WTC11 (cell line): ENCODE results near the gene CRADD. TPM values are rescaled to one million over a fixed set of nuclear protein-coding genes. Genes with fewer than 3 reads are reported as not detected.
A peak's percentile ranks its signal among the peaks of the same experiment; 100 is the strongest.

Experiments used
- ATAC-seq: fragments of 200-7000 bp; cut with Tn5 transposase; 2 replicates; pipeline ENCODE4 v1.10.0; 2021; ENCODE audit warnings: mild to moderate bottlenecking, moderate library complexity
- Bru-seq: library from RNA; stranded (reverse); fragments of 400-500 nt; gene quantifications from one replicate; lab custom pipeline; 2021; lab: Mats Ljungman, UMichigan
- CTCF ChIA-PET: fragments of 300-600 bp; sonication (Branson Sonifier 250); formaldehyde crosslinking; loops from one replicate; lab custom pipeline; 2021; ENCODE audit warnings: antibody characterized with exemption; lab: Charles Lee
- POLR2A ChIA-PET: fragments of 350-600 bp; sonication (Branson Sonifier 250); formaldehyde crosslinking; loops from one replicate; lab custom pipeline; 2021; ENCODE audit warnings: antibody characterized with exemption; lab: Charles Lee
- DNase-seq: peaks from one replicate; pipeline ENCODE4 v3.0.0; 2021; ENCODE audit warnings: low spot score
- H3K27ac Mint-ChIP-seq: 2 replicates; pipeline ENCODE4 v1.8.0; 2021; ENCODE audit warnings: mixed read lengths
- H3K27me3 Mint-ChIP-seq: 2 replicates; pipeline ENCODE4 v1.8.0; 2021; ENCODE audit warnings: low read depth, mild to moderate bottlenecking, moderate library complexity, mixed read lengths
- H3K36me3 Mint-ChIP-seq: 2 replicates; pipeline ENCODE4 v1.8.0; 2021; ENCODE audit warnings: mixed read lengths
- H3K4me1 Mint-ChIP-seq: 2 replicates; pipeline ENCODE4 v1.8.0; 2022; ENCODE audit warnings: mixed read lengths
- H3K4me3 Mint-ChIP-seq: 2 replicates; pipeline ENCODE4 v1.8.0; 2021; ENCODE audit warnings: mild to moderate bottlenecking, moderate library complexity, mixed read lengths
- H3K9me3 Mint-ChIP-seq: 2 replicates; pipeline ENCODE4 v1.8.0; 2021; ENCODE audit warnings: mixed read lengths
- CREM ChIP-seq: sonication (generic); formaldehyde crosslinking; IDR thresholded peaks from 2 replicates; pipeline ENCODE4 v1.8.1; 2022; ENCODE audit warnings: mild to moderate bottlenecking, missing genetic modification reagents, moderate library complexity
- FOXK1 ChIP-seq: sonication (generic); formaldehyde crosslinking; IDR thresholded peaks from 2 replicates; pipeline ENCODE4 v1.8.0; 2022; ENCODE audit warnings: mild to moderate bottlenecking, moderate library complexity, missing genetic modification reagents
- GABPB1 ChIP-seq: sonication (generic); formaldehyde crosslinking; IDR thresholded peaks from 2 replicates; pipeline ENCODE4 v1.8.1; 2023; ENCODE audit warnings: mild to moderate bottlenecking, missing genetic modification reagents
- GTF2I ChIP-seq: fragments of 250-450 bp; sonication (Bioruptor Pico); conservative IDR thresholded peaks from 2 replicates; pipeline ENCODE4 v1.4.0; 2021; ENCODE audit warnings: mild to moderate bottlenecking
- MYBL2 ChIP-seq: sonication (generic); formaldehyde crosslinking; IDR thresholded peaks from 2 replicates; pipeline ENCODE4 v1.8.1; 2023; ENCODE audit warnings: mild to moderate bottlenecking, moderate library complexity, missing genetic modification reagents
- SP1 ChIP-seq: sonication (generic); formaldehyde crosslinking; conservative IDR thresholded peaks from 2 replicates; pipeline ENCODE4 v1.8.1; 2022; ENCODE audit warnings: missing genetic modification reagents
- ZNF396 ChIP-seq: fragments of 250-450 bp; sonication (Bioruptor Pico); IDR thresholded peaks from 2 replicates; pipeline ENCODE4 v1.8.0; 2021; ENCODE audit warnings: mild to moderate bottlenecking, moderate library complexity, borderline replicate concordance
- ZNF671 ChIP-seq: fragments of 250-450 bp; sonication (Bioruptor Pico); IDR thresholded peaks from 2 replicates; pipeline ENCODE4 v1.8.0; 2021; ENCODE audit warnings: mild to moderate bottlenecking
- long read RNA-seq, 3 experiments: library from RNA in 1 of 3; library from capped mRNA in 1 of 3; library from polyadenylated mRNA in 1 of 3; unstranded in 2 of 3; stranded (forward) in 1 of 3; transcript quantifications; one replicate each; pipeline ENCODE4 v2.0.0, GENCODE V29; 2021
- total RNA-seq: library from RNA; stranded (reverse); gene quantifications from 3 replicates; pipeline ENCODE4 v1.2.3, GENCODE V29; 2021
- TF ChIP-seq, protein P1 (sequence below): sonication (generic); formaldehyde crosslinking; IDR thresholded peaks from 2 replicates; pipeline ENCODE4 v1.8.1; 2022; ENCODE audit warnings: low read depth, missing genetic modification reagents, borderline replicate concordance
- TF ChIP-seq, protein P2 (sequence below): fragments of 250-450 bp; sonication (Bioruptor Pico); IDR thresholded peaks from 2 replicates; pipeline ENCODE4 v1.9.0; 2021; ENCODE audit warnings: mild to moderate bottlenecking
- TF ChIP-seq, protein P3 (sequence below): sonication (generic); formaldehyde crosslinking; IDR thresholded peaks from 2 replicates; pipeline ENCODE4 v1.8.1; 2022; ENCODE audit warnings: missing genetic modification reagents, borderline replicate concordance
- TF ChIP-seq, protein P4 (sequence below): fragments of 250-450 bp; sonication (Bioruptor Pico); IDR thresholded peaks from 2 replicates; pipeline ENCODE4 v1.8.0; 2021; ENCODE audit warnings: mild to moderate bottlenecking
- TF ChIP-seq, protein P5 (sequence below): sonication (generic); formaldehyde crosslinking; IDR thresholded peaks from 2 replicates; pipeline ENCODE4 v1.8.1; 2022; ENCODE audit warnings: mild to moderate bottlenecking, moderate library complexity, missing genetic modification reagents
- TF ChIP-seq, protein P6 (sequence below): sonication (generic); formaldehyde crosslinking; IDR thresholded peaks from 2 replicates; pipeline ENCODE4 v1.8.1; 2023; ENCODE audit warnings: mild to moderate bottlenecking, moderate library complexity, missing genetic modification reagents

Gene CRADD
- total RNA-seq (7.1 to 11.6 TPM (median 9.1 TPM) in 3 replicates), Bru-seq, nascent RNA (percentile 55 among the genes with signal in this experiment)
- long read RNA-seq, experiment 1, transcript CRADD-201 (3 exons, 1,169 nt): major isoform, 14 of 18 reads
- long read RNA-seq, experiment 1, partial matches to known transcripts: 1 of 18 reads
- long read RNA-seq, experiment 1, other reads (novel, unspliced or antisense): 2 of 18 reads
- long read RNA-seq, experiment 2, transcript CRADD-201 (3 exons, 1,169 nt): major isoform, 7 of 14 reads
- long read RNA-seq, experiment 2, partial matches to known transcripts: 5 of 14 reads
- long read RNA-seq, experiment 2, other reads (novel, unspliced or antisense): 1 of 14 reads
- long read RNA-seq, experiment 3, transcript CRADD-201 (3 exons, 1,169 nt): major isoform, 5 of 6 reads
- long read RNA-seq, experiment 3, partial matches to known transcripts: 1 of 6 reads
- long read RNA-seq, experiment 3, other reads (novel, unspliced or antisense): 0 of 6 reads

DNA sequence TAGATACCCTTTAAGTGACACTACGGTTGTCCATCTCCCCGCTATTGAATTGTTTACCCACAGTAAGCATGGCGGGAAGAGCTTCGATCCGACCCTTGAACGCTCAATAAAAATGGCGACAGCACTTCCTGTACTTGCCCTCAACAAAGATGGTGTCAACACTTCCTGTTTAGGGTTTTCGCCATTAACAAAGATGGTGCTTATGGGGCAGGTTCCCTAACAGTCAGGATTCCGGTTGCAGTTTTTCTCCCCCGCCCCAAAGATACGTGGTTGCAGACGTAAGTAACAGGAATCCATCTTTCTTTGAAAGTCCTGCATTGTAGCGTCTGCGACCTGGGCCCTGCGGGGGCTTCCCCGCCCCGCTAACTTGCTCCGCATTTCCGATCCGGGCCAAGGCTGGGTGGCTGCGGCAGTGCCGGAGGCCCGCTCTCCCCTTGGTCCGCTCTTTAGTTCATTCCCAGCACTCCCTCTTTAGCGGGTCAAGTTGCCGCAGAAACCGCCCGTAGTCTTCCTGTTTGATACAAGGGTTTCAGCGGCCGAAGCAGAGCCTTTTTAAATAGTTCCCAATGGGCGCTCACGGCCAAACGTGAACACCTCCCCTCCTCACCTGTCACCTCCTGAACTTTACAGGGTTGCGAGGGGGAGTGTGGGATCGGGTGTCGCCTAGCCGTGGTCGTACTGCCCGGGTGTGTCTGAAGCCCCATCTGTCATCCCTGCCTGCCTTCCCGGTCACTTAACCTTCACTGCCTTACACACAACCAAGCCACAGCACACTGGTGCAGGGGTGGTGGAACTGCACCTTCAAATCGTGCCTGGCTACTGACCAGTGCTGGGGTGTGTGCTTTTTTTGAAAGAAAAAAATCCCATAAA, at the start of gene CRADD:
Gene CRADD, plus strand, starts transcription at position 181 of the 870 bp plus-strand sequence.
- peak; percentile 90 for ATAC-seq
- H3K4me3 Mint-ChIP-seq: peak within 1 kb of the TSS; percentile 93
- CTCF ChIA-PET: interaction anchor here (0.6 to 1.8 kb wide), 5 partner anchors 65 to 425 kb away, joined by 3 to 8 read pairs (median 4); no protein-coding TSS in a partner anchor
- H3K27ac Mint-ChIP-seq: peak within 1 kb of the TSS; percentile 99
- H3K9me3 Mint-ChIP-seq: no peaks in the 10 kb centered on the region
- peak; percentile 74 for DNase-seq
- TF ChIP-seq ZNF396 (CRISPR knock-in tag) (no peak), ZNF671 (CRISPR knock-in tag) (no peak), FOXK1 (CRISPR knock-in tag) (peak; percentile 95), CREM (CRISPR knock-in tag) (peak; percentile 79; the same call in 1 of the 2 replicates), MYBL2 (CRISPR knock-in tag) (peak; percentile 42; the same call in 1 of the 2 replicates), GTF2I (CRISPR knock-in tag) (no peak), SP1 (0 out of 2 replicates have a peak, but pooled peaks have one; percentile 36), GABPB1 (CRISPR knock-in tag) (peak; percentile 62)
- TF ChIP-seq, protein P1, sequence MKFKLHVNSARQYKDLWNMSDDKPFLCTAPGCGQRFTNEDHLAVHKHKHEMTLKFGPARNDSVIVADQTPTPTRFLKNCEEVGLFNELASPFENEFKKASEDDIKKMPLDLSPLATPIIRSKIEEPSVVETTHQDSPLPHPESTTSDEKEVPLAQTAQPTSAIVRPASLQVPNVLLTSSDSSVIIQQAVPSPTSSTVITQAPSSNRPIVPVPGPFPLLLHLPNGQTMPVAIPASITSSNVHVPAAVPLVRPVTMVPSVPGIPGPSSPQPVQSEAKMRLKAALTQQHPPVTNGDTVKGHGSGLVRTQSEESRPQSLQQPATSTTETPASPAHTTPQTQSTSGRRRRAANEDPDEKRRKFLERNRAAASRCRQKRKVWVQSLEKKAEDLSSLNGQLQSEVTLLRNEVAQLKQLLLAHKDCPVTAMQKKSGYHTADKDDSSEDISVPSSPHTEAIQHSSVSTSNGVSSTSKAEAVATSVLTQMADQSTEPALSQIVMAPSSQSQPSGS (CRISPR knock-in tag): no peak
- TF ChIP-seq, protein P2, sequence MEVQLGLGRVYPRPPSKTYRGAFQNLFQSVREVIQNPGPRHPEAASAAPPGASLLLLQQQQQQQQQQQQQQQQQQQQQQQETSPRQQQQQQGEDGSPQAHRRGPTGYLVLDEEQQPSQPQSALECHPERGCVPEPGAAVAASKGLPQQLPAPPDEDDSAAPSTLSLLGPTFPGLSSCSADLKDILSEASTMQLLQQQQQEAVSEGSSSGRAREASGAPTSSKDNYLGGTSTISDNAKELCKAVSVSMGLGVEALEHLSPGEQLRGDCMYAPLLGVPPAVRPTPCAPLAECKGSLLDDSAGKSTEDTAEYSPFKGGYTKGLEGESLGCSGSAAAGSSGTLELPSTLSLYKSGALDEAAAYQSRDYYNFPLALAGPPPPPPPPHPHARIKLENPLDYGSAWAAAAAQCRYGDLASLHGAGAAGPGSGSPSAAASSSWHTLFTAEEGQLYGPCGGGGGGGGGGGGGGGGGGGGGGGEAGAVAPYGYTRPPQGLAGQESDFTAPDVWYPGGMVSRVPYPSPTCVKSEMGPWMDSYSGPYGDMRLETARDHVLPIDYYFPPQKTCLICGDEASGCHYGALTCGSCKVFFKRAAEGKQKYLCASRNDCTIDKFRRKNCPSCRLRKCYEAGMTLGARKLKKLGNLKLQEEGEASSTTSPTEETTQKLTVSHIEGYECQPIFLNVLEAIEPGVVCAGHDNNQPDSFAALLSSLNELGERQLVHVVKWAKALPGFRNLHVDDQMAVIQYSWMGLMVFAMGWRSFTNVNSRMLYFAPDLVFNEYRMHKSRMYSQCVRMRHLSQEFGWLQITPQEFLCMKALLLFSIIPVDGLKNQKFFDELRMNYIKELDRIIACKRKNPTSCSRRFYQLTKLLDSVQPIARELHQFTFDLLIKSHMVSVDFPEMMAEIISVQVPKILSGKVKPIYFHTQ (CRISPR knock-in tag): no peak
- TF ChIP-seq, protein P3, sequence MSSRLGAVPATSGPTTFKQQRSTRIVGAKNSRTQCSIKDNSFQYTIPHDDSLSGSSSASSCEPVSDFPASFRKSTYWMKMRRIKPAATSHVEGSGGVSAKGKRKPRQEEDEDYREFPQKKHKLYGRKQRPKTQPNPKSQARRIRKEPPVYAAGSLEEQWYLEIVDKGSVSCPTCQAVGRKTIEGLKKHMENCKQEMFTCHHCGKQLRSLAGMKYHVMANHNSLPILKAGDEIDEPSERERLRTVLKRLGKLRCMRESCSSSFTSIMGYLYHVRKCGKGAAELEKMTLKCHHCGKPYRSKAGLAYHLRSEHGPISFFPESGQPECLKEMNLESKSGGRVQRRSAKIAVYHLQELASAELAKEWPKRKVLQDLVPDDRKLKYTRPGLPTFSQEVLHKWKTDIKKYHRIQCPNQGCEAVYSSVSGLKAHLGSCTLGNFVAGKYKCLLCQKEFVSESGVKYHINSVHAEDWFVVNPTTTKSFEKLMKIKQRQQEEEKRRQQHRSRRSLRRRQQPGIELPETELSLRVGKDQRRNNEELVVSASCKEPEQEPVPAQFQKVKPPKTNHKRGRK (CRISPR knock-in tag): no peak
- TF ChIP-seq, protein P4, sequence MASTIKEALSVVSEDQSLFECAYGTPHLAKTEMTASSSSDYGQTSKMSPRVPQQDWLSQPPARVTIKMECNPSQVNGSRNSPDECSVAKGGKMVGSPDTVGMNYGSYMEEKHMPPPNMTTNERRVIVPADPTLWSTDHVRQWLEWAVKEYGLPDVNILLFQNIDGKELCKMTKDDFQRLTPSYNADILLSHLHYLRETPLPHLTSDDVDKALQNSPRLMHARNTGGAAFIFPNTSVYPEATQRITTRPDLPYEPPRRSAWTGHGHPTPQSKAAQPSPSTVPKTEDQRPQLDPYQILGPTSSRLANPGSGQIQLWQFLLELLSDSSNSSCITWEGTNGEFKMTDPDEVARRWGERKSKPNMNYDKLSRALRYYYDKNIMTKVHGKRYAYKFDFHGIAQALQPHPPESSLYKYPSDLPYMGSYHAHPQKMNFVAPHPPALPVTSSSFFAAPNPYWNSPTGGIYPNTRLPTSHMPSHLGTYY (CRISPR knock-in tag): no peak
- TF ChIP-seq, protein P5, sequence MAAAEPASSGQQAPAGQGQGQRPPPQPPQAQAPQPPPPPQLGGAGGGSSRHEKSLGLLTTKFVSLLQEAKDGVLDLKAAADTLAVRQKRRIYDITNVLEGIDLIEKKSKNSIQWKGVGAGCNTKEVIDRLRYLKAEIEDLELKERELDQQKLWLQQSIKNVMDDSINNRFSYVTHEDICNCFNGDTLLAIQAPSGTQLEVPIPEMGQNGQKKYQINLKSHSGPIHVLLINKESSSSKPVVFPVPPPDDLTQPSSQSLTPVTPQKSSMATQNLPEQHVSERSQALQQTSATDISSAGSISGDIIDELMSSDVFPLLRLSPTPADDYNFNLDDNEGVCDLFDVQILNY: no peak
- TF ChIP-seq, protein P6, sequence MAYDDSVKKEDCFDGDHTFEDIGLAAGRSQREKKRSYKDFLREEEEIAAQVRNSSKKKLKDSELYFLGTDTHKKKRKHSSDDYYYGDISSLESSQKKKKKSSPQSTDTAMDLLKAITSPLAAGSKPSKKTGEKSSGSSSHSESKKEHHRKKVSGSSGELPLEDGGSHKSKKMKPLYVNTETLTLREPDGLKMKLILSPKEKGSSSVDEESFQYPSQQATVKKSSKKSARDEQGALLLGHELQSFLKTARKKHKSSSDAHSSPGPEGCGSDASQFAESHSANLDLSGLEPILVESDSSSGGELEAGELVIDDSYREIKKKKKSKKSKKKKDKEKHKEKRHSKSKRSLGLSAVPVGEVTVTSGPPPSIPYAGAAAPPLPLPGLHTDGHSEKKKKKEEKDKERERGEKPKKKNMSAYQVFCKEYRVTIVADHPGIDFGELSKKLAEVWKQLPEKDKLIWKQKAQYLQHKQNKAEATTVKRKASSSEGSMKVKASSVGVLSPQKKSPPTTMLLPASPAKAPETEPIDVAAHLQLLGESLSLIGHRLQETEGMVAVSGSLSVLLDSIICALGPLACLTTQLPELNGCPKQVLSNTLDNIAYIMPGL: peak; percentile 55; the same call in 1 of the 2 replicates
- TF ChIP-seq, all 79 proteins: peak for 6
- POLR2A ChIA-PET: interaction anchor here (0.5 to 1.4 kb wide), 4 partner anchors 64 to 398 kb away, joined by 3 to 8 read pairs (median 4); partner anchors contain the start of gene SOCS2
- H3K4me1 Mint-ChIP-seq: peaks cover 37% of the 10 kb centered on the region
- H3K36me3 Mint-ChIP-seq: peaks cover 7% of the 10 kb centered on the region; the same call in 1 of the 2 replicates
- no peaks in the 10 kb centered on the region for H3K27me3 Mint-ChIP-seq
